Activated CD4-positive, alpha-beta T cell treated with anti-CD3 and anti-CD28 coated beads, Interleukin-10, Interleukin-2, amounts not matched to agents 100 ng/mL and 50 ng/mL, durations not matched to agents 16 hours and 8 hours (primary cell): Measurements from ENCODE around the gene SPATS2.
"Not testable (repeated sequence)": the region's sequence is repeated elsewhere in the genome, so short reads cannot be mapped to it uniquely, and the experiment has no call there.

ENCODE experiments used
- DNase-seq: peaks from one replicate; pipeline ENCODE4 v3.0.0-alpha.2; 2020

The SPATS2 gene

GRCh38 chr12:49367381-49368239 is at the start of gene SPATS2:
Gene SPATS2, plus strand, starts transcription at chr12:49367462. Its CDS starts 93,551 bp downstream, at chr12:49461013.
- no peak for DNase-seq

- DNase-seq: not testable (repeated sequence)
Observed at GRCh38 chr12:49320411-49321103, 46.7 kb upstream of the SPATS2 start.

- no peak for DNase-seq
Observed at GRCh38 chr12:49322367-49322707, 44.9 kb upstream of the SPATS2 start.

GRCh38 chr12:49322708-49323523 is 44.3 kb upstream of the SPATS2 start, which contains the start of gene TROAP:
Gene TROAP, plus strand, starts transcription at chr12:49323255. Its CDS starts 354 bp downstream, at chr12:49323609.
- DNase-seq: peak; percentile 99

- DNase-seq: no peak
Observed at GRCh38 chr12:49323524-49324097, 43.7 kb upstream of the SPATS2 start.

GRCh38 chr12:49325606-49326005 is 41.7 kb upstream of the SPATS2 start:
- DNase-seq: no peak

GRCh38 chr12:49327368-49327767 is 39.9 kb upstream of the SPATS2 start:
- DNase-seq: no peak

- no peak for DNase-seq
Observed at GRCh38 chr12:49327887-49328286, 39.4 kb upstream of the SPATS2 start.

- no peak for DNase-seq
Observed at GRCh38 chr12:49328816-49329215, 38.4 kb upstream of the SPATS2 start.

- no peak for DNase-seq
Observed at GRCh38 chr12:49330032-49330619, 37.1 kb upstream of the SPATS2 start.

GRCh38 chr12:49330631-49331379 is 36.5 kb upstream of the SPATS2 start:
- DNase-seq: no peak

GRCh38 chr12:49331380-49332222 is 35.7 kb upstream of the SPATS2 start:
- no peak for DNase-seq

GRCh38 chr12:49332441-49332861 is 34.8 kb upstream of the SPATS2 start:
- DNase-seq: no peak

GRCh38 chr12:49332891-49333371 is 34.3 kb upstream of the SPATS2 start:
- no peak for DNase-seq

GRCh38 chr12:49333778-49334177 is 33.5 kb upstream of the SPATS2 start:
- not testable (repeated sequence) for DNase-seq

GRCh38 chr12:49334226-49334625 is 33.0 kb upstream of the SPATS2 start:
- DNase-seq: no peak

- DNase-seq: no peak
Observed at GRCh38 chr12:49334681-49335080, 32.6 kb upstream of the SPATS2 start.

GRCh38 chr12:49335118-49335954 is 31.9 kb upstream of the SPATS2 start:
- no peak for DNase-seq

GRCh38 chr12:49335955-49336644 is 31.2 kb upstream of the SPATS2 start:
- DNase-seq: no peak
